ENCODE results near the gene ARL17B. TPM values are rescaled to one million over a fixed set of nuclear protein-coding genes. Genes with fewer than 3 reads are reported as not detected.
"Not testable (repeated sequence)": the region's sequence is repeated elsewhere in the genome, so short reads cannot be mapped to it uniquely, and the experiment has no call there.

The ARL17B gene
- total RNA-seq, 1 donor from 2014 or later = 13.9 TPM

DNA sequence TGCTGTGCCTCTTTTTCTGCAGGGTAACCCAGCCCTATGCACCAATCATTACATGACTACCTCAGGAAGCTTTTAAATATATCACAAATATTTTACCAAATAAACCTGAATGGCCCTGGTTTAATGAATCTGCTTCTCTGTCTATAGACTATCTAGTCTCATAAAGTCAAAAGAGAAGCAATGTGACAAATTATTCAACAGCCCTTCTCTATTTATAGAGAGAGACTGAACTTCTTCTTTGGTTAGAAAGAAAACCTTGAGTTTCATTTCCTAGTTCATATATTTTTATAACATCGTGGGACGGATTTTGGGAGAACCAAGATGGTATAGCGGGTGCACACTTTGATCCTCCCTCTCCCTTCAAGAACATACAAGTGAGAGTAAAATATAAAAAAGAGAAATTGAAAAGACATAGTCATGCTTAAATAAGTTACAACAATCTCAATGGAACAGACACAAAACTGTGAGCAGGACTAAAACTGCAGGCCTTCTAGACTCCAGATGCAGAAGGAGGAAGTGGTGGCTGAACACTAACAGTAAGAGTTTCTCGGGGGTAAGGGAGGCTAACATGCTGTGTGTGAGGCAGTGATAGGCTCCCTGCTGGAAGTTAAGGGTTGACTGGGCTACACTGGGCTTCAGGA, 70.5 kb downstream of the ARL17B start:
- DNase-seq (ENCODE audit: low read depth) = not testable (repeated sequence)

DNA sequence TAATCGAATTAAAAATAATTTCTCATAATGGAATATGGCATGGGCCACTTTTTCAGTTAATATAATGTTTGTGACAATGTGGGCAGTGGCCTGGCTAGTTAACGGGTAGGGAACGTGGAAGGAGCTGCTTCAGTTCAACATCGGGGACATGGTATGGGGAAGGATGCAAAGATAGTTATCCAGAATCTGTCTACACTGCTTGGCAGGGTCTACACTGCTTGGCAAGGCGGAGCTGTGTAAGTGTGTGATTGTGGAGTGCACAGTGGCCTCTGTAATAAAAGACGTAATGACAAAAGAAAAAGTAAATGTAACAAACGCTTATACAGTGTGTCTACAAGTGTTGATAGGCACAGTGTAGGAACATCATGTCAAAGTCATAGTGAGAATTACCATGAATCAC, 74.0 kb downstream of the ARL17B start:
- DNase-seq (ENCODE audit: low read depth) = not testable (repeated sequence)

- peak; percentile 88 for DNase-seq (ENCODE audit: low read depth)
These were observed 74.8 kb downstream of the ARL17B start for GRCh38 chr17:46286764-46287221.

DNA sequence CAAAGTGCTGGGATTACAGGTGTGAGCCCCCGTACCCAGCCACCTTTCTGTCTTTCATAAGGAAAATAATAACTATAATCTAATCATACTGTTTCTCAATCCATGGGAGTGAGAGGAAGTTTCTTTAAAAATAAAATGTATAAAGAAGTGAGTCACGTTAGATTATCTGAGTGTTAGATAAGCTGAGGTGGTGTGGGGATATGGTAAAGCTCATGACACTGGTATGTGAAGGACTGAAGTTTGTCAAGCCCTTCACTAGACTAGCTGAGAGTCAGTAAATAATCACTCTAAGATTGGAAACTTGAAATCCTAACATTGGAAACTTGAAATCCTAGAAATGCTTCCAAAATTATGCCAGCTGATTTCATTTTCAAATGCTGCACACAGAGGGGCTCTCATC, 76.1 kb downstream of the ARL17B start:
- DNase-seq (ENCODE audit: low read depth) = not testable (repeated sequence)

DNA sequence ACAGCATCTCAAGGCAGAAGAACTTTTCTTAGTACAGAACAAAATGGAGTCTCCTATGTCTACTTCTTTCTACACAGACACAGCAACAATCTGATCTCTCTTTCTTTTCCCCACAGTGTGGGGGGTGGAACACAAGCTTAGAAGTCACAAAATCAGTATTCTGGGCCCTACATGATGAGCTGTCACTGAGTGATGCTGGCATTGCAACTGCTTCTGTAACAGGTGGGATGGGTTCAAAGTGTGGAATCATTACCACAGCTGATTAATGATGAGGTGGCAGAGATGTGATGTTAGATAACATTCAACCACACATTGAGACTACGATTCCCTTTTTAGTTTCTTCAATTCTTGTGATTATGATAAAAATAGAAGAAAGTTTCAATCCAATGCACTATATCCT, 77.1 kb downstream of the ARL17B start:
- DNase-seq (ENCODE audit: low read depth) = peak; percentile 70

GRCh38 chr17:46282635-46283034, 78.9 kb downstream of the ARL17B start:
- DNase-seq (ENCODE audit: low read depth) = not testable (repeated sequence)

DNA sequence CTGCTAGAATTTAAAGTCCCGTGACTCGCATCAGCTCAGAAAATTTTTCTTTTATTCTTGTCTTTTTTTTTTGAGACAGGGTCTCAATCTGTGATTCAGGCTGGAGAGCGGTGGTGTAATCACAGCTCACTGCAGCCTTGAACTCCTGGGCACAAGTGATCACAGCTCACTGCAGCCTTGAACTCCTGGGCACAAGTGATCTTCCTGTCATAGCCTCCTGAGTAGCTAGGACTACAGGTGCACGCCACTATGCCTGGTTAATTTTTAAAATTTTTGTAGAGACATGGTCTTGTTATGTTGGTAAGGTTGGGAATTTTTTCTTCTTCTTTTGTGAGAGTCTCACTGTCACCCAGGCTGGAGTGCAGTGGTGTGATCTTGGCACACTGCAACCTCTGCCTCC, 80.2 kb downstream of the ARL17B start:
- not testable (repeated sequence) for DNase-seq (ENCODE audit: low read depth)

DNA sequence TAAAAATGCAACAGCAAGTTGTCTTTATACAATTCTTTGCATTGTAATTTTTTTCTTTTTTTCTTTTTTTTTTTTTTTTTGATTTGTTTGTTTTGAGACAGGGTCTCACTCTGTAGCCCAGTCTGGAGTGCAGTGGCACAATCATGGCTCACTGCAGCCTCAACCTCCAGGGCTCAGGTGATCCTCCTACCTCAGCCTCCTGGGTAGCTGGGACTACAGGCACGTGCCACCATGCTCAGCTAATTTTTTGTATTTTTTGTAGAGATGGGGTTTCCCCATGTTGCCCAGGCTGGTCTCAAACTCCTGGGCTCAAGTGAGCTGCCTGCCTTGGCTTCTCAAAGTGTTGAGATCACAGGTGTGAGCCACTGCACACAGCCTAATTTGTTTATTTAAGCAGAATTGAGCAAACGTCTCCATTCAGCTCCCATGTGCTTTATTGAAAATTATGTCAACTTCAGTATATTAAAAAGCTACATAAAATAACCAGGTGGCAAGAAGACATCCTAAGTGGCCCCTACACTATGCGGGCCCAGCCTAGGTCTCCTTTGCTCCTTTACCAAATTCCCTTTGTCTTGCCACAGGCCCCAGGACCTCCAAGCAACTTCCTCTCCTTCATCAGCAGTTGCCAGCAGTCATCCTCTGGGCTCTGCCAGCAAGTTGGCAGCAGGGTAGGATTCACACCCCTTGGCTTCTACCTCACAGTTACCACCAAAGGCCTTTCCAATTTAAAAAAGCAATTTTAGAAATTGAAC, 84.7 kb downstream of the ARL17B start:
- not testable (repeated sequence) for DNase-seq (ENCODE audit: low read depth)

DNA sequence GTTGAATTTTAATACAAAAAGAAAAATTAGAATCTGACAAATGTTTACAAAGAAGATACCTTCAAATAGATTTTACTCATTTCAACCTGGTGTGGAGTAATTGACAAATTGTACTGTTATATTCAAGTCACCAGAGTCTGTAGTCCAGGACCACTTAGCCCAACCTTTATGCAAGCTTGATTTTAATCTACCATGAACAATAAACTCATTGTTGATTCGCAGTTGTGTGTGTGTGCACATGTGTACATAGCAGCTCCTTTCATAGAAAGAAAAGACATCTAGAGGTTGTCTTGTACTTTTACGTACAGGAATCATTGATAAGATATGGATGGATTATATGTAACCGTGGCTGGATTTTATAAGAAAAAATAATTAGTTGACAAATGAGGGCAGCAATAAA, 87.3 kb downstream of the ARL17B start:
- DNase-seq (ENCODE audit: low read depth) = no peak

DNA sequence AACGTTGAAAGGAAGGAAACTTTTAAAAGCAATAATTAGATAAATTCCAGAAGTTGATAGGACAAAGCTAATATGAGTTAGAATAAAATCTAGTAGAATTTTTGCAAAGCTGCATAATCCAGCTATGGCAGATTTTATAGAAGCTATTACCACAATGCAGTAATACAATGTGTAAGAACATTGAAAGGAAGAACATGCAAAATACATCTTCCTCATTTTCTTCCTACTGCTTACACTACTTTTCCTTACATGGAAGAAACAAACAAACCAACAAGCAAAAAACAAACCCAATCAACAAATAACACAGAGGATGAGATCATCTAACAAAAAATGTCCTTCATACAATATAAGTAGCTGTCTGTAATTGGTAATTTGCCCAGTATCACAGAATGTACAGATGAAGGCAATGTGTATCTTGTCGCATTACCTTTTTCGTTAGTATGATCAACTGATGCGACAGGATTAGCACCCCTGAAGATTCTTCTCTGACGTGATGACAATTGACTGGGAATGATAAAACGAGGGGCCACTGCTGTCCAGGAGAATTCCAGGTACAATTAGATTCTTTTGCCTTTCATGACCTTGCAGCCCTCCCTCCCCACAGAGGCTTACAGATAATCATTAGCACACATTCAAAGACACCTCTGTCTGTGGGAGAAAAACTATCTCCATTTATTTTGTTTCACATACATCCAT, 87.9 kb downstream of the ARL17B start:
- no peak for DNase-seq (ENCODE audit: low read depth)

DNA sequence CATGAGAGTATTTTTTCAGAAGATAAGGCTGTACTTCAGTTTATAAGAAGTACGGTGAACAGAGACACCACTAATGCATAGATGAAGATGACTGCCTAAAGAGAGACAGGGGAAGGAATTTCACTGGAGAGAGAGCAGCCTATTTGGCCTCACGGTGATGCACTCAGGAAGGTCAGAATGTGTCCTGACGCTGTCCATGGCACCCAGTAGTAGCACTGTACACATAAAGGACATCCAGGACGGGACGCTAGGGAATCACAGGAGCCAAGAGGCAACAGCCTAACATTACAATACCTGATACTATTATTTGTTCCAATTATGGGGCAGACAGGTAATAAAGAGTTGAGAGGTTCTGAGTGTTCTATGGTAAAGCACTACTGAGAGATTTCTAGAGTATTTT, 91.5 kb downstream of the ARL17B start:
- DNase-seq (ENCODE audit: low read depth) = no peak

DNA sequence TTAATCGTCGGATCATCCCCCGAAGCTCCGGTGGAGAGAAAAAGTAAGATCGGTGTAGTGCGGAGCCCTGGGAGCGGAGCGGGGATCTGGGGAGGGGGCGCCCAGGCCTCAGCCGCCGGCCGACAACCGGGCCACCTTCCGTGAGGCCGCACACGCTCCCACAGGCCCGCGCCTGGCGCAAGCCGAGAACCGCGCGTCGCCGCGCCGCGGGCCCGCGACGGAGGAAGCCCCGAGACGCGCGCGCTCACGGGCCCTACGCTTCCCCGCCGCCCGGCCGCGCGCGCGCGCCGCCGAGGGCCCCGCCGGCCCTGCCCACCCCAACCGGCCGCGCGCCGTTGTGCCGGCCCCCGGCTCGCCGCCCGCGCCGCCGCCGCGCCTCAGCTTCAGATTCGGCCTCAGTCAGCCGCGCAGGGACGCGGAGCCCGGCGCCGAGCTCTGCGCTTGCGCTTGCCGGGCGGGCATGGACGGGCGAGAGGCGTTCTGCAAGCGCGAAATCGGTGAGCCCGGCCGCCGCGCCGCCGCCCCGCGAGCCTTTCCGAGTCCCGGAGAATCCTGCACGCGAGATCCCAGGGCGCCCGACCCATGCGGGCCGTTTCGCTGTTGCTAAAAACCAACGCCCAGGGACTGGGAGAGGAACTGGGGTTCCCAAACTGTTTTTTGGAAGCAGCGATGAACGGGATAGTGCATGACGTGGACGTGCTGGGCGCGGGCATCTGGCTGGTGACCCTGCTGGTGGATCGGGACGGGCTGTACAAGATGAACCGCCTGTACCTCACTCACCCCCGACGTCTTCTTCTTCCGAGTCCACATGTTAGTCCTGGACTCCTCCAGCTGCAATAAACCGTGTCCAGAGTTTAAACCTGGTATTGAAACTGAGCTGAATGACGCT, 94.7 kb downstream of the ARL17B start:
- peak; percentile 48 for DNase-seq (ENCODE audit: low read depth)

GRCh38 chr17:46266063-46266655, 95.4 kb downstream of the ARL17B start:
- peak; percentile 29 for DNase-seq (ENCODE audit: low read depth)

- peak; percentile 81 for DNase-seq (ENCODE audit: low read depth)
These were observed 96.9 kb downstream of the ARL17B start for GRCh38 chr17:46264456-46265198.

- no peak for DNase-seq (ENCODE audit: low read depth)
These were observed 99.3 kb downstream of the ARL17B start for GRCh38 chr17:46262271-46262670.

DNA sequence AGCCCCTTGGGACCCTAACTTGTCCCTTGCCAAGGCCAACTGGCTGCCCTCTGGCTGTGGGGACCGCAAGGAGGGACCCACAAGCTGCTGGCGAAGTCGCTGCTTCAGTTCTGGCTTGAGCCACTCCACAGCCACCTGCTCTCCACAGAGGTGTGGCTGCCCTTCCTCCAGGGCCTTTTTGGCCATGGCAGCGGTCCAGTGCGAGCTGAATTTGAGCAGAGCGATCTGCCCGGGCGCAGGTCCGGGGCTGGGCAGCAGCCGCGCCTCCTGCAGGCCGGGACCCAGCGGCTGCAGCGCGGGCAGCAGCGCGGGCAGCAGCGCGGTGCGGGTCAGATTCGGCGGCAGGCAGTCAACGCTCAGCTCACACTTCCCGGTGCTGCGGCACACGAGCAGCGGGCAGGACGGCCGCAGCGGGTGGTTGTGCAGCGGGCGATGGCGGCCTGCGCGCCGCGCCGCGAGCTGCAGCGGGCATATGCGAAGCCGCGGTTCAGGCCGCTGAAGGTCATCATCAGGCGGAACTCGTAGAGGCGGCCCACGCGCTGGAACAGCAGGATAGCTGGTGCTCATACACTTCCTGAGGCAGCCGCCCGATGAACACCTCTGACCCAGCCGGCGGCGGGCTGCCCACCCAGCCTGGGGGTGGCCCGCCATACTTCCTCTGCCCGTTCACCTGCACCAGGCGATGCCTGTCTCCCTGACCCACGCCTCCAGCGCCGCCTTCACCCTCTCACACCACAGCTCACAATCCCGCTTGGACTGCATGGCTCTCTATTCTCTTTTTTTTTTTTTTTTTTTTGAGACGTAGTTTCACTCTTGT, 101.5 kb downstream of the ARL17B start:
- not testable (repeated sequence) for DNase-seq (ENCODE audit: low read depth)

GRCh38 chr17:46256369-46256768, 105.2 kb downstream of the ARL17B start:
- DNase-seq (ENCODE audit: low read depth) = not testable (repeated sequence)

- DNase-seq (ENCODE audit: low read depth) = not testable (repeated sequence)
These were observed 107.4 kb downstream of the ARL17B start for GRCh38 chr17:46254215-46254614.

DNA sequence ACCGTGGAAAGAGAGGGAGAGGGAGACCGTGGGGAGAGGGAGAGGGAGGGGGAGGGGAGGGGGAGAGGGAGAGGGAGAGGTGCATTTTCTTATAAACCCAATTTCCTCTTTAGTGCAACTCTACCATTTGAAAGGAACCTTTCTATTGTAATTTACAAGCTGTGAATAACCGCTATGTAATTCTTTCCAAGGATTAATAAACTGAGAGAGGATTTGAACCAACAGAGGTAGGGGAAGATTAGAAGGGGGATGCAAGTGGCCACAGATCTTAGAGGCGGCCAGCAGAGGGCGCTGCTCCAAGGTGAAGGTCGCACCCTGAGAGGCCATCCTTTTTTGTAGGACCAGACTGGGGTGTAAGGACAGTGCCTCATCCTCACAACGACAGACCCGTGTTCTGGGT, 107.8 kb downstream of the ARL17B start:
- DNase-seq (ENCODE audit: low read depth) = peak; percentile 29

GRCh38 chr17:46252804-46253203, 108.8 kb downstream of the ARL17B start:
- DNase-seq (ENCODE audit: low read depth) = not testable (repeated sequence)

All from renal cortical epithelial cell (primary cell).